Measurements from ENCODE around the gene MYH7. TPM values are rescaled to one million over a fixed set of nuclear protein-coding genes. Genes with fewer than 3 reads are reported as not detected.

The MYH7 gene
- total and polyA plus RNA-seq, 2 of the 4 experiments (the other 2 are of a cell fraction): not detected

GRCh38 chr14:23434488-23435222 lies 805 bp downstream of the MYH7 start:
- H4K91ac ChIP-seq (ENCODE audit: insufficient read depth, low read depth, low read length): no peak overlapping the region
- H4K20me1 ChIP-seq (ENCODE audit: insufficient read depth, low read length): no peaks in the 10 kb centered on the region
- no peak for DNase-seq
- no peak overlapping the region for H4K5ac ChIP-seq (ENCODE audit: low read depth, low read length)
- in situ Hi-C loops (cut with MboI; ENCODE audit: low sequenced_read_pairs): no loop called here
- H3K9me1 ChIP-seq (ENCODE audit: insufficient read depth, low read length): no peaks in the 10 kb centered on the region; the same call in 1 of the 2 replicates
- no peak overlapping the region for H3K9ac ChIP-seq (ENCODE audit: low read depth, low read length)
- H2BK5ac ChIP-seq (ENCODE audit: low read depth, low read length, poor library complexity, severe bottlenecking): no peak overlapping the region
- no peak overlapping the region for H3K4me2 ChIP-seq (ENCODE audit: low read depth, low read length)
- H3K18ac ChIP-seq (ENCODE audit: low read depth, low read length): no peak overlapping the region
- H2BK120ac ChIP-seq (ENCODE audit: low read depth, low read length): no peak overlapping the region
- H3K9me3 ChIP-seq (ENCODE audit: control insufficient read depth, insufficient read depth, low read length): no peaks in the 10 kb centered on the region
- H3K4me3 ChIP-seq (ENCODE audit: insufficient read depth, low read depth, low read length): no peak overlapping the region
- H3K4ac ChIP-seq (ENCODE audit: low read depth, low read length): no peak overlapping the region
- no peak overlapping the region for H2BK15ac ChIP-seq (ENCODE audit: low read depth, low read length)
- WGBS, 2 experiments (ENCODE audit: extremely low coverage in 2 of 2, insufficient read length in 1 of 2): no CpG with 5 or more reads among the region's 8 CpGs
- no peak overlapping the region for H3K27ac ChIP-seq (ENCODE audit: insufficient read depth, low read length)
- no peak overlapping the region for H3K23ac ChIP-seq (ENCODE audit: low read depth, low read length)
- no peak overlapping the region for H2BK20ac ChIP-seq (ENCODE audit: low read depth, low read length)
- no peaks in the 10 kb centered on the region for H3K79me1 ChIP-seq (ENCODE audit: low read depth in 1 of 2, low read length in 2 of 2)
- BruUV-seq (replicated peaks): no TSS peak
- H2AFZ ChIP-seq (replicated peaks; ENCODE audit: low read length, poor library complexity): no peak overlapping the region
- CTCF ChIA-PET: interaction anchor here (0.6 kb wide), 1 partner anchor 9 kb away, joined by 3 read pairs; no protein-coding TSS in a partner anchor
- dilution Hi-C loops (cut with HindIII; ENCODE audit: low sequenced_read_pairs, unreplicated experiment): no loop called here
- no peak overlapping the region for H2AK5ac ChIP-seq (ENCODE audit: low read depth, low read length)
- POLR2A ChIA-PET (ENCODE audit: unreplicated experiment): no interaction called here
- no peak overlapping the region for H2AK9ac ChIP-seq (replicated peaks; ENCODE audit: low read depth, low read length, poor library complexity)
- peaks cover 28% of the 10 kb centered on the region for H3K27me3 ChIP-seq (ENCODE audit: control insufficient read depth, insufficient read depth, low read length)
- no peak overlapping the region for H4K8ac ChIP-seq (ENCODE audit: low read depth in 2 of 2, low read length in 2 of 2)
- H3K36me3 ChIP-seq (ENCODE audit: control insufficient read depth, insufficient read depth, low read length): no peaks in the 10 kb centered on the region
- no peaks in the 10 kb centered on the region for H3K4me1 ChIP-seq (ENCODE audit: control insufficient read depth, insufficient read depth, low read length)
- no peak overlapping the region for H3K56ac ChIP-seq (ENCODE audit: extremely low read depth, insufficient read depth, low read length)
- ATAC-seq (ENCODE audit: low read depth): no peak
- intact Hi-C loops (cut with micrococcal nuclease): no loop called here
- no peak overlapping the region for H3K14ac ChIP-seq (replicated peaks; ENCODE audit: low read depth, low read length)
- no peak for TF ChIP-seq MXI1 (IDR thresholded peaks at IDR 0.05; ENCODE audit: borderline replicate concordance, low read depth, low read length)
- no peak for TF ChIP-seq MAFK (IDR thresholded peaks at IDR 0.05; ENCODE audit: low read depth, low read length)
- TF ChIP-seq USF2 (IDR thresholded peaks at IDR 0.05; ENCODE audit: low read depth, low read length): no peak
- no peak for TF ChIP-seq CEBPB (IDR thresholded peaks at IDR 0.05; ENCODE audit: low read depth, low read length)
- TF ChIP-seq FOS (IDR thresholded peaks at IDR 0.05; ENCODE audit: low read depth, low read length): no peak
- no peak for TF ChIP-seq CTCF (conservative IDR thresholded peaks at IDR 0.05; ENCODE audit: low read depth, low read length)
